ENCODE results near the gene JMJD1C.

JMJD1C gene

GRCh38 chr10:63210611-63211196 lies 255.1 kb downstream of the JMJD1C start:
- Histone ChIP-seq H3K4me3 (no peak overlapping the region), H3K27ac (no peak overlapping the region)

DNA sequence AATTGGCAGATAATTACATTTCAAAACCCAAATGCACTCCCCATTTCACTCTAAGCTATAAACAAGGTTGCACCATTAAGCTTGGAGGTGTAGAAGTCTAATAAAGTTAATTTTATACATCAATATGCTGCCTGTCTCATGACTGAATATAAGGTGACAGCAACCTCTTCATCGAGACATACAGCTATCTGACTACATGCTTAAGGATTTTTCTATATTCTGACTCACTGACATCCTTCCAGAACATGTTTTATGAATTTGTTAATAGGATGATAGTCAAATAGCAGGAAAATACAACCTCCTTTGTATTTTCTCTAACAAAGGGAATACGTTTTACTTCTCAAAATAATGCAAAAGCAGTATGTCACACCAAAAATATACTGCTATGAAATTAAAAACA lies 256.1 kb downstream of the JMJD1C start:
- no peak overlapping the region for H3K27ac ChIP-seq

GRCh38 chr10:63208986-63209385 lies 256.8 kb downstream of the JMJD1C start:
- no peak overlapping the region for H3K27ac ChIP-seq
- no peak overlapping the region for H3K4me3 ChIP-seq

More for the DNA sequence above, 256.1 kb downstream of the JMJD1C start:
- H3K4me3 ChIP-seq: no peak overlapping the region

- Histone ChIP-seq H3K27ac (peak overlapping the region in 14 of 21 experiments; percentile 4 to 64 (median 25)), H3K4me3 (no peak overlapping the region)
Observed at GRCh38 chr10:63206997-63207811, 258.6 kb downstream of the JMJD1C start.

DNA sequence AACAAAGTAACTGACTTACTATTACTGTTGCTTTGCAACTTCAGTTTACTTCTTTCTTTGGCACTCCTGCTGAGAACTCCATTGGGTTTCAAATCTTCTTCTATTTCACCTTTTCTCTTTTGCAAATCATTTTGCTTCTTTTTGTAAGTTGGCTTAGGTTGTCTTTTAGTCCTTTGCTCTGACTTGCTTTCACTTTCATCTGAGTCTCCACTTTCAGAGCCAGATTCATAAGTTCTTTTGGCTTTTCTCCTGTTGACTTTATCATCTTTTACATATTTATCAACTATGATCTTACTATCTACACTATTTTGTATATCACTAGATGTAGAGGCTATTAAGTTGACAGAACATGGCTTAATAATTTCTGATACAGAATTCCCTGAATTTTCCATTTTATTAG lies 259.2 kb downstream of the JMJD1C start:
- peak overlapping the region in 10 of 21 experiments; percentile 5 to 64 (median 36) for H3K27ac ChIP-seq
- H3K4me3 ChIP-seq: no peak overlapping the region

DNA sequence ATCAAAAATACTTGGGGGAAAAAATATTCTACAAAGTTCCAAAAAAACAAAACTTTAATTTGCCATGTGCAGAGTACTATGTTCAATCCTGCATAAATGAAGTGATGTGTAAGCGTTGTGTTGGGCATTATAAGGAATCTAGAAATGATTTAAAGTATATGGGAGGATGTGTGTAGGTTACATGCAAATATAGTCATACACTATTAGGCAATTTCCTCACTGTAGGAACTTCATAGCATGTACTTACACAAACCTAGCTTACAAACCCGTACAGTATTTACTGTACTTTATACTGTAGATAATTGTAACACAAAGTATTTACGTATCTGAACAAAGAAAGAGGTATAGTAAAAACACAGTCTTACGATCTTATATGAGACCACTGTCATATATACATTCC lies 260.4 kb downstream of the JMJD1C start:
- Histone ChIP-seq H3K27ac (no peak overlapping the region), H3K4me3 (no peak overlapping the region)

- Histone ChIP-seq H3K27ac (no peak overlapping the region), H3K4me3 (no peak overlapping the region)
Observed at GRCh38 chr10:63204667-63205391, 260.9 kb downstream of the JMJD1C start.

GRCh38 chr10:63201118-63201517 lies 264.7 kb downstream of the JMJD1C start:
- Histone ChIP-seq H3K4me3 (no peak overlapping the region), H3K27ac (no peak overlapping the region)

DNA sequence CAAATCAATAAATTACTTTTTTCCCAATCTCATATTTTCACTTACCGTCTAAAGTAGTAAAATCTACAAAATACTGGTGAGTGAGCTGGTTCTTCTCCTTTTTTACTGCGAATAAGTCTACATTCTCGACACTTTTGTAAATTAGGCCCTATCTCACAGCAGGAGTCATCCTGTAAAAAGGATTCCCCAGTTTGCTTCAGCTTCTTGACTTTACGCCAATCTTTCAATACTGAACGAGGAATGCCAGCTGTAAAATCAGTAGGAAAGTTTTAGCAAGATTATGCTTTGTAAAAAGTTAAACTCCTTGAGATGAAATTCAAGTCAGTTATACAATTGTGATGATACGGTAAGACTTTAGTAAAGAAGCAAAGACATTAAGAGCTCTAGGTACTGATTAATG lies 265.3 kb downstream of the JMJD1C start:
- Histone ChIP-seq H3K4me3 (no peak overlapping the region), H3K27ac (no peak overlapping the region)

GRCh38 chr10:63199716-63200115 lies 266.1 kb downstream of the JMJD1C start:
- Histone ChIP-seq H3K27ac (no peak overlapping the region), H3K4me3 (no peak overlapping the region)

GRCh38 chr10:63197344-63198092 lies 268.3 kb downstream of the JMJD1C start:
- Histone ChIP-seq H3K4me3 (no peak overlapping the region), H3K27ac (no peak overlapping the region)

- H3K27ac ChIP-seq: no peak overlapping the region
Observed at GRCh38 chr10:63192826-63193225, 273.0 kb downstream of the JMJD1C start.

DNA sequence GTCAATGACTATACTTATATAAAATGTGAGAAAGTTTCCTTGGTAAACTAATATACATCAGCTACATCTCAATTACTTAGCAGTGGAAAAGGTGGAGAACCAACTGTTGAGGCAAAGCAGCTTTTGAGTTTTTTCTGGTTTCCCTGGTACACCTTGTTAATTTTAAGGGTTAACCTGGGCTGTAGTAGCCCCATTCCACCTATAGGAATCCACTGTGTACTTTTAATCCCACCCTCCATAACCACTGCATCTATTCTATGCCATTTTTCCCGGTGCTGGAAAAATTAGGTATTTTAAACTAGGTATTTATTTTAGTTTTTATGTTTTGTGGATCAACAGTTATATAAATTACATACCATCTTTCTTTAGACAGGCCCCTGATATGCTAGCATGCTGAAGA lies 290.2 kb downstream of the JMJD1C start:
- H3K27ac ChIP-seq: no peak overlapping the region

More at GRCh38 chr10:63192826-63193225, 273.0 kb downstream of the JMJD1C start:
- no peak overlapping the region for H3K4me3 ChIP-seq

DNA sequence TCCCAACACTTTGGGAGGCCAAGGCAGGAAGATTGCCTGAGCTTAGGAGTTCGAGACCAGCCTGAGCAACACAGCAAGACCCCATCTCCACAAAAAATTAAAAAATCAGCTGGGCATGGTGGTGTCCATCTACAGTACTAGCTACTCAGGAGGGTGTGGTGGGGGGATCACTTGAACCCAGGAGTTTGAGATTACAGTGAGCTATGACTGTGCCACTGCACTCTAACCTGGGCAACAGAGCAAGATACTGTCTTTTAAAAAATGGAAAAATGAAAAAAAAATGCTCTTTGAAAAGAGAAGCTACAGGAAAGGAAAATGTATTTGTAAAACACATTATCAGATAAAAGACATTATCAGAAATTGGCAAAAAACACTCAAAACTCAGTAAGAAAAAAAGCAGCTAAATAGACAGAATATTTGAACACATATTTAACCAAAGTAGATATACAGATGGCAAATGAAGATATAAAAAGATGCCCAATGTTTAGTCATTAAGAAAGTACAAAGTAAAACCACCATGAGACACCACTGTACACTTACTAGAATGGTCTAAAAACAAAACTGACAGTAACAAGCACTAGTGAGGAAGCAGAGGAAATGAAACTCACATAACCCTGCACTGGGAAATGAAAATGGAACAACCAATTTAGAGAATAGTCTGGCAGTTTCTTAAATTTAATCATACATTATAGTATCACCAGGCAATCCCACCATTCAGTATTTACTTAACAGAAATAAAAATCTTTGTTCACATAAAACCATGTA lies 292.1 kb downstream of the JMJD1C start:
- peak overlapping the region in 2 of 21 experiments; percentile 27 to 48 for H3K27ac ChIP-seq

More for the DNA sequence above, 290.2 kb downstream of the JMJD1C start:
- H3K4me3 ChIP-seq: no peak overlapping the region

DNA sequence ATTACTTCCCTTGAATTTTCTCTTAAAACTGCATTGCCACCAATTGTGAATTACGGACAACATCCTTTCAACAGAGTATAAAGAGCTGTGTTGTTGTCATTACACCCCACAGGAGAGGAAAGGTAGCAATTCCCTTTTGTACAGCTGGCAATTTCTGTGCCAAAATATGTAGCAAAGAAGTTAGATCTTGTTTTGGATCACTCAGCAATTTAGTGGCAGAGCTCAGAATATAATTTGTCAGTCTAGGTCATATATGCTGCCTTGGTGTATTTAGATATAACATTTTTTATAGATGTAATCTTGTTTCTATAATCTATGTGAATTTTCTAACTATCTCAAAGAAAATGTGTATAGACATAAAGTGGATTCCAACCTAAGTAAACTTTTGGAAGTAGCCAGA lies 293.9 kb downstream of the JMJD1C start:
- Histone ChIP-seq H3K4me3 (no peak overlapping the region), H3K27ac (peak overlapping the region in 1 of 21 experiments; percentile 6)

More for the DNA sequence above, 292.1 kb downstream of the JMJD1C start:
- H3K4me3 ChIP-seq: no peak overlapping the region

DNA sequence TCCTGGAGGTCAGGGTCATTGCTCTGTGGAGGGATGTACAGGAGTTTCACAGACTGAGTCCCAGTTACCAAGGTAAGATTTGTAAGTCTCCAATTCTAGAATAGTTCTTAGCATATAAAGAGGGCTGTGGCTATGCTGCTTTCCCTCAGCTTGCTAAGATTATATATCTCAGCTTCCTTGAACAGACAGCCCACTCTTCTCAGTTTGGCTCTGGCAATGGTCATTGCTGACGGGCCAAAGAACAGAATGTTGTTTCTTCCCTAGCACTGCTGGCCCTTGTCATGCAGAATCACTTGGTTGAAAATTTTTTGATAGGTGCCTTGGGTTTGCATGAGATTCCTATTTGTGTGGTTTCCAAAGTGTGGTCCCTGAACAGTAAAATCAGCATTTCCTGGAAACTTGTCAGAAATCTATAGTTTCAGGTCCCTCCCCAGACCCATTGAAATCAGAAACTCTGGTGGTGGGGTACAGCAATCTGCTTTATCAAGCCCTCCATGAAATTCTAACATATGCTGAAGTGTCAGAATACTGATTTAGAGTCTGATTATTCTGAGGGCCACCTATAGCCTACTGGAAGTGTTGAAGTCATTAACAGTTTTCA lies 294.4 kb downstream of the JMJD1C start:
- H3K4me3 ChIP-seq: no peak overlapping the region
- H3K27ac ChIP-seq: peak overlapping the region in 3 of 21 experiments; percentile 6 to 33 (median 6)

DNA sequence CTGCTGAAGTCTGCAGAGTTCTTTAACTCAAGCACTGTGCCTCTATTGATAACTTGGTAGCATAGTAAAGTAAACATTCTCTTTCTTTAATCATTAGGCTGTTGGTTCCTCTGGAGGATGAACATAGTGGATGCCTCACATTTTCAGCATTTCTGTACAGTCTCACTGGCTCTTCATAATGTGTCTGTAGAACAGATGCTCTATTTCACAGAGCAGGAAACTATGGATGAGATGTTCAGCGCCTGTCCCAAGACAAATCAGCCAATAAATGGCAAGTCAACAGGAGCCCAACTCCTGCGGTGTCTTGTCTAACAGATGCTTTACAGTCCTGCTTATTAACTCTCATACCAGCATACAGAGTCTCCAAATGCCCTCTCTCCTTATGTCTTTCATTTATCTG lies 296.2 kb downstream of the JMJD1C start:
- no peak overlapping the region for H3K4me3 ChIP-seq
- H3K27ac ChIP-seq: no peak overlapping the region

DNA sequence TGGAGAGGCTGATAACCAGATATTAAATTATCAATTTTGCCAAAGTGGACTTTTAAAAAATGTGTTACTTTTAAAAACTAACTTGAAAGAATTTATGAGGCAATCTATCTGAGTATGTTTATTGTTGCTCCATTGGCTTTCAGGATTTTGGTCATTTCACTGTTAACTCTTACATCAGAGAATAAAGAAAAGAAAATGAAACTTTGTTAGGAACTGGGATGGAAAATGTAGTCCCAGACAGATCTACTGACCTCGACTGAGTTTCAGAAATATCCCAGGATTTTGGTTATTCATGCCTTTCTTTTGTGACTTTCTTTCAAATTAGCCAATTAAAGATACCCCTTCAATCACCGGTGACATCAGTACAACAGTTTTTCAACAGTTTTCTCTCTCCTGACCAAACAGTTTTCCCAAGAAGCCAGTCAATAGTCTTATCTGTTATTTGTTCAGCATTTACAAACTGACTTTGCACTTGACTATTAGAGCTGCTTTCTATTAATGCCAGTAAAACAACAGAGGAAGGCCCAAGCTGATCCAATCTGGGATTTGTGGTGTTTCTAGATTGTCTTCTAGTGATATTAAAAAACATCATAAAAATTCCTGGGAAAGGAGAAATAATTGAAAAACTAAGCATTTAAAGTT lies 296.8 kb downstream of the JMJD1C start:
- Histone ChIP-seq H3K27ac (peak overlapping the region in 3 of 21 experiments; percentile 0 to 27 (median 19)), H3K4me3 (no peak overlapping the region)

Measured in skin epidermis (tissue), 12 donors.